Endodermal cell (in vitro differentiated cells): ENCODE results near the gene SSTR4. TPM values are rescaled to one million over a fixed set of nuclear protein-coding genes. Genes with fewer than 3 reads are reported as not detected.

ENCODE experiments used
- DNase-seq: peaks from one replicate; pipeline ENCODE4 v3.0.0-alpha.2; 2017
- H3K27ac ChIP-seq: 2 replicates; pipeline ENCODE4 v1.5.1; 2013; ENCODE audit warnings: mild to moderate bottlenecking, low read depth, low read length, moderate library complexity
- H3K27me3 ChIP-seq: 2 replicates; pipeline ENCODE4 v1.6.1; 2013; ENCODE audit warnings: mild to moderate bottlenecking, low read length, moderate library complexity; ENCODE audit not compliant: insufficient read depth, control insufficient read depth, poor library complexity, severe bottlenecking
- H3K36me3 ChIP-seq: 2 replicates; pipeline ENCODE4 v1.7.0; 2013; ENCODE audit warnings: mild to moderate bottlenecking, low read length, moderate library complexity; ENCODE audit not compliant: control insufficient read depth, insufficient read depth
- H3K4me1 ChIP-seq: one replicate; pipeline ENCODE4 v1.7.0; 2013; ENCODE audit warnings: low read length; ENCODE audit not compliant: control insufficient read depth, insufficient read depth
- H3K4me3 ChIP-seq: 2 replicates; pipeline ENCODE4 v1.5.1; 2013; ENCODE audit warnings: mild to moderate bottlenecking, low read length, moderate library complexity
- H3K9ac ChIP-seq: 2 replicates; pipeline ENCODE4 v1.6.1; 2013; ENCODE audit warnings: mild to moderate bottlenecking, low read length, moderate library complexity; ENCODE audit not compliant: poor library complexity, severe bottlenecking; ENCODE audit errors: extremely low read depth
- H3K9me3 ChIP-seq: 2 replicates; pipeline ENCODE4 v1.6.1; 2013; ENCODE audit warnings: mild to moderate bottlenecking, low read length, moderate library complexity; ENCODE audit not compliant: control insufficient read depth
- H3K27ac Mint-ChIP-seq: 2 replicates; pipeline ENCODE4 v1.8.0; 2020; ENCODE audit warnings: mixed read lengths
- H3K27me3 Mint-ChIP-seq: 2 replicates; pipeline ENCODE4 v1.8.0; 2021; ENCODE audit warnings: mild to moderate bottlenecking, mixed read lengths; ENCODE audit not compliant: insufficient read depth
- H3K36me3 Mint-ChIP-seq: 2 replicates; pipeline ENCODE4 v1.8.0; 2020; ENCODE audit warnings: low read depth, mixed read lengths
- H3K4me1 Mint-ChIP-seq: 2 replicates; pipeline ENCODE4 v1.8.0; 2020; ENCODE audit warnings: mixed read lengths
- H3K4me3 Mint-ChIP-seq: 2 replicates; pipeline ENCODE4 v1.8.0; 2020; ENCODE audit warnings: mild to moderate bottlenecking, moderate library complexity, mixed read lengths
- H3K9me3 Mint-ChIP-seq: 2 replicates; pipeline ENCODE4 v1.8.0; 2020; ENCODE audit warnings: mild to moderate bottlenecking, mixed read lengths
- CTCF ChIP-seq: fragments of 200-600 bp; sonication (generic); conservative IDR thresholded peaks from 2 replicates; pipeline ENCODE4 v1.5.0; 2021; ENCODE audit warnings: antibody characterized with exemption, mild to moderate bottlenecking
- WGBS, 2 experiments: methylation state at CpG; one replicate each; pipeline versions ENCODE4 v1.1.5 to v1.1.7; 2013; ENCODE audit warnings: missing lambda C conversion rate in 2 of 2, mixed read lengths in 1 of 2; ENCODE audit not compliant: insufficient coverage in 1 of 2, insufficient read length in 1 of 2; 5-methylcytosine and 5-hydroxymethylcytosine counted together
- total RNA-seq, 2 donors: library from RNA; stranded (reverse); fragmentation: NEBNext Ultra II Directional in 1 of 2; extraction: Animal tissue kit (Norgen Biotek cat#: 25700) in 1 of 2; gene quantifications; 2 replicates in 1 of 2; 3 replicates in 1 of 2; pipeline ENCODE4 v1.2.1, GENCODE V29; 2021

Gene SSTR4
- total RNA-seq, 2 donors from 2014 or later: 0.40 TPM; not detected in 1

- H3K4me3 Mint-ChIP-seq: no peak overlapping the region
- Histone ChIP-seq H3K27me3 (no peaks in the 10 kb centered on the region), H3K4me1 (no peaks in the 10 kb centered on the region), H3K4me3 (no peak overlapping the region), H3K36me3 (no peaks in the 10 kb centered on the region), H3K9me3 (no peaks in the 10 kb centered on the region), H3K27ac (no peak overlapping the region), H3K9ac (no peak overlapping the region)
- no peak for DNase-seq
- H3K9me3 Mint-ChIP-seq: peaks cover 2% of the 10 kb centered on the region
- H3K27me3 Mint-ChIP-seq: peaks cover 7% of the 10 kb centered on the region
- no peak overlapping the region for H3K27ac Mint-ChIP-seq
- 86 to 91% methylated on average over 3 to 4 of the region's 4 CpGs for WGBS, 2 experiments
- TF ChIP-seq CTCF: no peak
- no peaks in the 10 kb centered on the region for H3K4me1 Mint-ChIP-seq
- H3K36me3 Mint-ChIP-seq: no peaks in the 10 kb centered on the region
Observed at GRCh38 chr20:22999756-23000155, 35.4 kb upstream of the SSTR4 start.

- Mint-ChIP-seq H3K4me1 (no peaks in the 10 kb centered on the region), H3K27me3 (peaks cover 7% of the 10 kb centered on the region), H3K27ac (no peak overlapping the region), H3K9me3 (no peaks in the 10 kb centered on the region), H3K36me3 (no peaks in the 10 kb centered on the region), H3K4me3 (no peak overlapping the region)
- Histone ChIP-seq H3K27me3 (no peaks in the 10 kb centered on the region), H3K4me3 (no peak overlapping the region), H3K9me3 (no peaks in the 10 kb centered on the region), H3K9ac (no peak overlapping the region), H3K36me3 (no peaks in the 10 kb centered on the region), H3K4me1 (no peaks in the 10 kb centered on the region), H3K27ac (no peak overlapping the region)
- no peak for DNase-seq
- WGBS, 2 experiments: 81 to 86% methylated on average over 3 to 6 of the region's 6 CpGs
- no peak for TF ChIP-seq CTCF
Observed at GRCh38 chr20:23000232-23000947, 34.7 kb upstream of the SSTR4 start.

- H3K4me1 ChIP-seq: no peaks in the 10 kb centered on the region
- H3K9ac ChIP-seq: no peak overlapping the region
- TF ChIP-seq CTCF: no peak
- Mint-ChIP-seq H3K36me3 (no peaks in the 10 kb centered on the region), H3K9me3 (no peaks in the 10 kb centered on the region), H3K27me3 (peaks cover 3% of the 10 kb centered on the region), H3K4me1 (no peaks in the 10 kb centered on the region), H3K4me3 (no peak overlapping the region), H3K27ac (no peak overlapping the region)
- DNase-seq: no peak
- 94 to 98% methylated on average over 6 of the region's 6 CpGs for WGBS, 2 experiments
- no peaks in the 10 kb centered on the region for H3K36me3 ChIP-seq
- no peak overlapping the region for H3K27ac ChIP-seq
- no peak overlapping the region for H3K4me3 ChIP-seq
- no peaks in the 10 kb centered on the region for H3K27me3 ChIP-seq
- H3K9me3 ChIP-seq: no peaks in the 10 kb centered on the region
Observed at GRCh38 chr20:23002276-23002675, 32.8 kb upstream of the SSTR4 start.
